CD4-positive, alpha-beta T cell (primary cell): ENCODE results near the gene TDRD9. TPM values are rescaled to one million over a fixed set of nuclear protein-coding genes. Genes with fewer than 3 reads are reported as not detected.
A peak's percentile ranks its signal among the peaks of the same experiment; 100 is the strongest.

Experiments
- ATAC-seq: fragments of 200-7000 bp; cut with Tn5 transposase; one replicate; pipeline ENCODE4 v1.10.0; 2022; ENCODE audit warnings: mild to moderate bottlenecking; ENCODE audit not compliant: poor library complexity
- CTCF ChIA-PET: fragments of 350-600 bp; sonication (Branson Sonifier 250); formaldehyde crosslinking; loops from one replicate; lab custom pipeline; 2021; ENCODE audit warnings: antibody characterized with exemption, inconsistent platforms; lab: Charles Lee
- POLR2A ChIA-PET: fragments of 350-600 bp; sonication (Branson Sonifier 250); formaldehyde crosslinking; loops from one replicate; lab custom pipeline; 2021; ENCODE audit warnings: antibody characterized with exemption, inconsistent platforms; lab: Charles Lee
- DNase-seq, 14 experiments: peaks; one replicate each; pipeline ENCODE4 v3.0.0-alpha.2; 2013 to 2020; ENCODE audit warnings: mixed read lengths in 2 of 14
- H3K27ac ChIP-seq, 2 donors: one replicate each; pipeline versions ENCODE4 v1.5.1 to v1.7.0; 2013; ENCODE audit warnings: low read length in 2 of 2, low read depth in 1 of 2, mild to moderate bottlenecking in 1 of 2
- H3K27me3 ChIP-seq, 2 experiments: 1 replicate in 1 of 2; 2 replicates in 1 of 2; pipeline versions ENCODE4 v1.6.1 to v1.7.0; 2013; ENCODE audit warnings: low read length in 2 of 2, control low read depth in 1 of 2, mild to moderate bottlenecking in 1 of 2, moderate library complexity in 1 of 2; ENCODE audit not compliant: insufficient read depth in 2 of 2, control insufficient read depth in 1 of 2
- H3K36me3 ChIP-seq: one replicate; pipeline ENCODE4 v1.6.1; 2013; ENCODE audit warnings: low read length, control low read depth; ENCODE audit not compliant: insufficient read depth
- H3K4me1 ChIP-seq: one replicate; pipeline ENCODE4 v1.6.1; 2013; ENCODE audit warnings: low read length, control low read depth; ENCODE audit not compliant: insufficient read depth
- H3K4me3 ChIP-seq: one replicate; pipeline ENCODE4 v1.5.1; 2013; ENCODE audit warnings: mild to moderate bottlenecking, low read length, moderate library complexity
- H3K9me3 ChIP-seq, 2 experiments: 1 replicate in 1 of 2; 2 replicates in 1 of 2; pipeline versions ENCODE4 v1.6.1 to v1.7.0; 2013; ENCODE audit warnings: low read length in 2 of 2, mild to moderate bottlenecking in 2 of 2, control low read depth in 1 of 2, moderate library complexity in 1 of 2; ENCODE audit not compliant: control insufficient read depth in 1 of 2, insufficient read depth in 1 of 2
- H3K27ac Mint-ChIP-seq: one replicate; pipeline ENCODE4 v1.8.0; 2020; ENCODE audit warnings: mixed read lengths
- H3K27me3 Mint-ChIP-seq: one replicate; pipeline ENCODE4 v1.8.0; 2021; ENCODE audit warnings: mixed read lengths
- H3K36me3 Mint-ChIP-seq: one replicate; pipeline ENCODE4 v1.8.0; 2021; ENCODE audit warnings: low read depth, mixed read lengths
- H3K4me1 Mint-ChIP-seq: one replicate; pipeline ENCODE4 v1.8.0; 2021; ENCODE audit warnings: low read depth, mixed read lengths
- H3K4me3 Mint-ChIP-seq: one replicate; pipeline ENCODE4 v1.8.0; 2020; ENCODE audit warnings: mild to moderate bottlenecking, mixed read lengths
- H3K9me3 Mint-ChIP-seq: one replicate; pipeline ENCODE4 v1.8.0; 2020; ENCODE audit warnings: mixed read lengths
- intact Hi-C, 2 experiments: fragments of 100-400 bp; cut with DNase I in 1 of 2; cut with micrococcal nuclease in 1 of 2; formaldehyde crosslinking; loops; one replicate each; pipeline versions ENCODE4 v1.15.1 to v1.9.0; 2023 to 2025; cut with DNase I, micrococcal nuclease
- total RNA-seq, 174 experiments: library from RNA in 2 of 174; stranded (reverse) in 2 of 174; gene quantifications; one replicate each; pipeline ENCODE4 v1.2.3 and lab custom pipeline; 2021 to 2026
- TF ChIP-seq, protein P1 (sequence below): fragments of 200-600 bp; IDR thresholded peaks from one replicate; pipeline ENCODE4 v1.8.0; 2022; ENCODE audit warnings: antibody characterized with exemption, mild to moderate bottlenecking

Gene TDRD9
- total RNA-seq, 2 experiments from 2014 or later: 0.17 to 0.27 TPM

DNA sequence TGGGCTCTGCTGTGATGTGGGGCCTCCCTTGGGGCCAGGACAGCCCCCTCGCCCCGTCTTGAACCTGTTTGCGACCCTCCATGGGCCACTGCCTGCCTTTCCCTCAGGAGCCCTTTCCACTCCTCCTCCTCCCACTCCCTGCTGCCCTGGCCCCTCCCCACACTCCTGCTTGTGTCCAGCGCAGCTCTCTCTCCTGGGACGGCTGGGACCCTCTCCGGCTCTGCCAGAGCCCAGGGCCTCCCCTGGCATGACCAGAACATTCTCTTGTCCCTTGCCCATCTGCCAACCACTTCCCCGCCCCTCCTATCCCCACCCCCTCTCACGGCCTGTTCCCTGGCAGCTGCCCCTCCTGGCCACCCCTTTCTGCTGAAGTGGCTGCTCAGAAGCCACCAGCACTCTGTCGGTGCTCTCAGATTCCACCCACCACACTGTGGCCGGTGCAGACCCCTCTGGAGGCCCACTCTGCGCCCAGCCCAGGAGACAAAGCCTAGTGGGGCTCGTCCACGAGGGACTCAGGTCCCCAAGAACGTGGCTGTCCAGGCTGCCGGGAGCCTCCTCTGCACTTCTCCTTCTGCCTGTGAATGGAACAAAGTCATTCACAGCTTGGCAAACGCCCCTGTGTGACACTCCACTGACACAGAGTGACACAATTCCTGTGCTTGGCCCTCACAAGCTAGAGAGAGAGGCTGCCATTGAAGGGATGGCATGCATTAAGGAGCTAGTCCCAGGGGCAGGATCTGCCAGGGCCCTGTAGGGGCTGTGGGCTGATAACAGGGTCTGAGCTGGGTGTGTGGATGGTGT, 158.6 kb downstream of the TDRD9 start:
- no peak for ATAC-seq
- DNase-seq: peak in 2 of 14 experiments; percentile 8 to 26
- Mint-ChIP-seq H3K36me3 (no peaks in the 10 kb centered on the region), H3K27ac (no peak overlapping the region), H3K4me3 (no peak overlapping the region), H3K4me1 (no peaks in the 10 kb centered on the region), H3K9me3 (no peaks in the 10 kb centered on the region), H3K27me3 (peaks cover 20% of the 10 kb centered on the region)
- intact Hi-C loops: no loop called here
- H3K9me3 ChIP-seq: peaks cover 0 to 10% of the 10 kb centered on the region in 2 experiments
- no peak overlapping the region for H3K4me3 ChIP-seq
- CTCF ChIA-PET: interaction anchor here (1.8 kb wide), 1 partner anchor 9 kb away, joined by 9 read pairs; no protein-coding TSS in a partner anchor
- H3K4me1 ChIP-seq: peaks cover 6% of the 10 kb centered on the region
- POLR2A ChIA-PET: no interaction called here
- TF ChIP-seq, protein P1, sequence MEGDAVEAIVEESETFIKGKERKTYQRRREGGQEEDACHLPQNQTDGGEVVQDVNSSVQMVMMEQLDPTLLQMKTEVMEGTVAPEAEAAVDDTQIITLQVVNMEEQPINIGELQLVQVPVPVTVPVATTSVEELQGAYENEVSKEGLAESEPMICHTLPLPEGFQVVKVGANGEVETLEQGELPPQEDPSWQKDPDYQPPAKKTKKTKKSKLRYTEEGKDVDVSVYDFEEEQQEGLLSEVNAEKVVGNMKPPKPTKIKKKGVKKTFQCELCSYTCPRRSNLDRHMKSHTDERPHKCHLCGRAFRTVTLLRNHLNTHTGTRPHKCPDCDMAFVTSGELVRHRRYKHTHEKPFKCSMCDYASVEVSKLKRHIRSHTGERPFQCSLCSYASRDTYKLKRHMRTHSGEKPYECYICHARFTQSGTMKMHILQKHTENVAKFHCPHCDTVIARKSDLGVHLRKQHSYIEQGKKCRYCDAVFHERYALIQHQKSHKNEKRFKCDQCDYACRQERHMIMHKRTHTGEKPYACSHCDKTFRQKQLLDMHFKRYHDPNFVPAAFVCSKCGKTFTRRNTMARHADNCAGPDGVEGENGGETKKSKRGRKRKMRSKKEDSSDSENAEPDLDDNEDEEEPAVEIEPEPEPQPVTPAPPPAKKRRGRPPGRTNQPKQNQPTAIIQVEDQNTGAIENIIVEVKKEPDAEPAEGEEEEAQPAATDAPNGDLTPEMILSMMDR: no peak
- no peaks in the 10 kb centered on the region for H3K36me3 ChIP-seq
- peaks cover 8 to 13% of the 10 kb centered on the region in 2 experiments for H3K27me3 ChIP-seq
- no peak overlapping the region for H3K27ac ChIP-seq

DNA sequence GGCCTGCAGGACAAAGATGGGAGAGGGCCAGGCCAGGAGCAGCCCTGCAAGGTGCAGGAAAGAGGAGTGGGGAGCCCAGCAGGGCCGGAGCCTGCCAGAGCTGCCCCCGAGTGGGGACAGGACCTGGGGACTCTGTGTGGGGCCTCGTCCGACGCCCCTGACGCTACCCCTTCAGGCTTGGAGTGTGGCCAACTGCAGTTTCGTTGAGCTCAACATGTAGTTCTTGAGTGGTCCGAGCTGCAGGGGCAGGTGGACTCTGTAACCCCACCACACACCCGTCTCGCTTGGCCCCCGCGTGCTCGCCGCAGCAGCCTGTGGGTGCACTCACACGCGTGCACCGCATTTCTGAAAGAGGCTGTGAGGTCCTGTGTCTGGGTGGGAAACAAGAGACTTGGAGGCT, 159.2 kb downstream of the TDRD9 start:
- Histone ChIP-seq H3K27me3 (peaks cover 8 to 13% of the 10 kb centered on the region in 2 experiments), H3K27ac (no peak overlapping the region), H3K4me3 (no peak overlapping the region), H3K4me1 (peaks cover 6% of the 10 kb centered on the region), H3K36me3 (no peaks in the 10 kb centered on the region), H3K9me3 (peaks cover 0 to 10% of the 10 kb centered on the region in 2 experiments)
- Mint-ChIP-seq H3K27me3 (peaks cover 20% of the 10 kb centered on the region), H3K4me1 (no peaks in the 10 kb centered on the region), H3K9me3 (no peaks in the 10 kb centered on the region), H3K27ac (no peak overlapping the region), H3K4me3 (no peak overlapping the region), H3K36me3 (no peaks in the 10 kb centered on the region)
- ATAC-seq (no peak), DNase-seq (peak in 2 of 14 experiments; percentile 15 to 30)
- intact Hi-C loops: no loop called here
- TF ChIP-seq, protein P1: no peak
- ChIA-PET CTCF (interaction anchor here (1.8 kb wide), 1 partner anchor 9 kb away, joined by 9 read pairs; no protein-coding TSS in a partner anchor), POLR2A (no interaction called here)

DNA sequence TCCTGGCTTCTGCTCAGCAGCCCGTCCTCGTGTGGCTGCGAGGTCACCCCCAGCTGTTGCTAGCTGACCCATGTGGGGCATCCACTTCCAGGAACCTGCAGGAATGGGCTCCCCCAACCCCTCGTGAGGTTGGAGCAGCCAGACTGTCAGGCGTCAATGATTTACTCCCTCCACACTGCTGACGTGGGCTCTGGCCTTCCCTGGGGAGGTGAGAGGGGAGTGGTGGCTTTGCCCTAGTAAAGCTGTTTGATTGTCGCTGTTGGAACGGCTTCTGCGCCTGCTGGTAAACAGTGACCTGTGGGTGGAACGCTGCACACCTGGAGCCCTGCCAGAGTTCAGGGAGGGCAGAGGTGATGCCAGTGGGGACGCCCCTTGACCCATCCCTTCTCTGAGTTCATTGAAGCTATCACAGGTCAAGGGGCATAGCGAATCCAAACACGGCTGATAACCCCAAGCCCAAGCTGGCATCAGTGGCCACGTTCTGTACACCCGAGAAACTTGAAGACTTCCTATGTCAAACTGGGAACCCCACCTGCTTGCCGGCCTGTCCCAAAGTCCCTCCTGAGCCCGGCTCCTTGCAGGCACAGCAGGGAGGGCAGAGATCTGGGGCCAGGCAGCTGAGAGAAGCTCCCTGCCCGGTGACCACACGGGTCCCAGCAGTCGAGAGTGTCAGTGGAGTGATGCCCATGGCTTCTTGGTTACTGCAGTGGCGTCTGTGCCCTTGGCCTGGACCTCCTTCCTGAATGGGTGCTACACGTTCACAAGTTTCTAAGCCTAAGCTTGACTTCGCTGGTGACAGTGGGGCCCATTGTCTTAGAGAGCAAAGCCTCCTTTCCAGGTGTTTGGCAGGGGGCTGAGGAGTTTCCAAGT, 160.0 kb downstream of the TDRD9 start:
- no peak overlapping the region for H3K4me3 Mint-ChIP-seq
- POLR2A ChIA-PET: no interaction called here
- peaks cover 8 to 13% of the 10 kb centered on the region in 2 experiments for H3K27me3 ChIP-seq
- H3K4me3 ChIP-seq: no peak overlapping the region
- TF ChIP-seq, protein P1: no peak
- CTCF ChIA-PET: interaction anchor here (1.1 kb wide), 1 partner anchor 11 kb away, joined by 7 read pairs; no protein-coding TSS in a partner anchor
- no peak overlapping the region for H3K27ac Mint-ChIP-seq
- H3K9me3 ChIP-seq: peaks cover 0 to 10% of the 10 kb centered on the region in 2 experiments
- intact Hi-C loops: no loop called here
- H3K9me3 Mint-ChIP-seq: no peaks in the 10 kb centered on the region
- H3K27me3 Mint-ChIP-seq: peaks cover 16% of the 10 kb centered on the region
- peaks cover 6% of the 10 kb centered on the region for H3K4me1 ChIP-seq
- H3K36me3 ChIP-seq: no peaks in the 10 kb centered on the region
- H3K4me1 Mint-ChIP-seq: no peaks in the 10 kb centered on the region
- DNase-seq: peak in 2 of 14 experiments; percentile 15 to 27
- no peak overlapping the region for H3K27ac ChIP-seq
- ATAC-seq: no peak
- H3K36me3 Mint-ChIP-seq: no peaks in the 10 kb centered on the region
